BJ (cell line): ENCODE results near the gene FGGY. TPM values are rescaled to one million over a fixed set of nuclear protein-coding genes. Genes with fewer than 3 reads are reported as not detected.
"Not testable (repeated sequence)": the region's sequence is repeated elsewhere in the genome, so short reads cannot be mapped to it uniquely, and the experiment has no call there.

Experiments
- CTCF ChIA-PET: fragments of 350-600 bp; formaldehyde crosslinking; extraction: SDS; loops from one replicate; lab custom pipeline; 2021; ENCODE audit warnings: antibody characterized with exemption, inconsistent platforms; lab: Yijun Ruan, JAX
- POLR2A ChIA-PET: fragments of 300-600 bp; sonication (Branson Sonifier 250); formaldehyde crosslinking; extraction: SDS; loops from one replicate; lab custom pipeline; 2021; ENCODE audit warnings: antibody characterized with exemption; lab: Charles Lee
- DNase-seq: peaks from one replicate; pipeline ENCODE4 v3.0.0-alpha.2; 2011; ENCODE audit warnings: low read depth
- H3K27me3 ChIP-seq: 2 replicates; pipeline ENCODE4 v1.6.0; 2011; ENCODE audit warnings: low read length; ENCODE audit not compliant: control insufficient read depth, insufficient read depth
- H3K36me3 ChIP-seq: 2 replicates; pipeline ENCODE4 v1.5.1; 2011; ENCODE audit warnings: low read length; ENCODE audit not compliant: control insufficient read depth, insufficient read depth
- H3K4me3 ChIP-seq: 2 replicates; pipeline ENCODE4 v1.5.1; 2011; ENCODE audit warnings: low read depth, mild to moderate bottlenecking, control low read depth, low read length
- polyA plus RNA-seq: library from polyadenylated mRNA; depleted of rRNA; stranded (reverse); fragments of >200 nt; gene quantifications from 2 replicates; pipeline ENCODE4 v1.2.3, GENCODE V29; 2011
- TF ChIP-seq, protein P1 (sequence below): IDR thresholded peaks from 2 replicates; pipeline ENCODE4 v1.5.1; 2011; ENCODE audit warnings: low read depth, mild to moderate bottlenecking, control low read depth, inconsistent platforms, low read length, moderate library complexity; ENCODE audit not compliant: insufficient read depth

Gene FGGY
- polyA plus RNA-seq, 1 experiment, result 9.9 TPM

DNA sequence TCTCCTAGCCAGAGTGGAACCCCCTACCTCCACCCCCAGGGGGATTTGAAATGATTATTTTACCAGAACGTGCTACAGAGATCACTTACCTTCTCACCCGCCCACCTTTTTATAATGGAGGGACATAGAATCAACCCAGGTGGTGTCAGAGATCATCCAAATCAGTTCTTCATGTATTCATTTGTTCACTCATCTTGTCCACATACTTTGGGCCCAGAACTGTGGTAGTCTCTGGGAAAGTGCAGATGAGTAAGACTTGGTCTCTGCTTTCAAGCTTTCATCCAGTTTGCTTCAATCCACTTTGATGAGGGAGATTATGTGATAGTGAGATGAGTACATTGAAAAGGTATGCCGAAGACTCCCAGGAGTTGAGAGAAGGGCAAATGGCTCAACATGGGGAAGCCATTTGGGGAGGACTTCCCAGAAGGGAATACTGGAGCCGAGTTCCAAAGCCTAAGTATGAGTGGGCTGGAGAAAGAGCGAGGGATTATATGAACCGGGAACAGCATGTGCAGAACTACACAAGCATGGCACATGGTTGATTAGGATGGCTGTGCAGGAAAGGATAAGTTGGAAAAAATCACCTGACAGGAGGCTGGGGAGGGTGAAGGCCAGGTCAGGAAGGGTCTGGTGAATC, 1.9 kb downstream of the FGGY start:
- H3K27me3 ChIP-seq, result no peaks in the 10 kb centered on the region
- H3K4me3 ChIP-seq, result no peak overlapping the region
- TF ChIP-seq, protein P1, sequence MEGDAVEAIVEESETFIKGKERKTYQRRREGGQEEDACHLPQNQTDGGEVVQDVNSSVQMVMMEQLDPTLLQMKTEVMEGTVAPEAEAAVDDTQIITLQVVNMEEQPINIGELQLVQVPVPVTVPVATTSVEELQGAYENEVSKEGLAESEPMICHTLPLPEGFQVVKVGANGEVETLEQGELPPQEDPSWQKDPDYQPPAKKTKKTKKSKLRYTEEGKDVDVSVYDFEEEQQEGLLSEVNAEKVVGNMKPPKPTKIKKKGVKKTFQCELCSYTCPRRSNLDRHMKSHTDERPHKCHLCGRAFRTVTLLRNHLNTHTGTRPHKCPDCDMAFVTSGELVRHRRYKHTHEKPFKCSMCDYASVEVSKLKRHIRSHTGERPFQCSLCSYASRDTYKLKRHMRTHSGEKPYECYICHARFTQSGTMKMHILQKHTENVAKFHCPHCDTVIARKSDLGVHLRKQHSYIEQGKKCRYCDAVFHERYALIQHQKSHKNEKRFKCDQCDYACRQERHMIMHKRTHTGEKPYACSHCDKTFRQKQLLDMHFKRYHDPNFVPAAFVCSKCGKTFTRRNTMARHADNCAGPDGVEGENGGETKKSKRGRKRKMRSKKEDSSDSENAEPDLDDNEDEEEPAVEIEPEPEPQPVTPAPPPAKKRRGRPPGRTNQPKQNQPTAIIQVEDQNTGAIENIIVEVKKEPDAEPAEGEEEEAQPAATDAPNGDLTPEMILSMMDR, result no peak
- no peaks in the 10 kb centered on the region for H3K36me3 ChIP-seq
- CTCF ChIA-PET, result no interaction called here
- DNase-seq, result no peak
- POLR2A ChIA-PET, result no interaction called here

DNA sequence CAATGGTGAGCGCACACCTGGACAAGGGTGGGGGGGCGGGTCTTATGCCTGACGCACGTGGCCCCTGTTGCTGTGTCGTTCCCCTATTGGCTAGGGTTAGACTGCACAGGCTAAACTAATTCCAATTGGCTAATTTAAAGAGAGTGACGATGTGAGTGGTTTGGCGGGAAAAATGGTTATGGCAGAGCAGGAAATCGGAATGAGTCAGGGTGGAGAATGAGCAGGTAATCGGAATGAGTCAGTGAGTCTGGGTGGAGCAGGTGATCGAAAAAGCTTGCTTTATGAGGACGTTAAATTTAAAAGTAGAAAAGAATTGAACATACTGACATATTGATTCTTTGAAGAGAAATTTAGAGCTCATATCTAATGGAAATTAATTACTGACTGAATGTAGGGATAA, 2.8 kb downstream of the FGGY start:
- POLR2A ChIA-PET, H3K4me3 ChIP-seq, CTCF ChIA-PET, H3K36me3 ChIP-seq, DNase-seq, H3K27me3 ChIP-seq: not testable (repeated sequence)

DNA sequence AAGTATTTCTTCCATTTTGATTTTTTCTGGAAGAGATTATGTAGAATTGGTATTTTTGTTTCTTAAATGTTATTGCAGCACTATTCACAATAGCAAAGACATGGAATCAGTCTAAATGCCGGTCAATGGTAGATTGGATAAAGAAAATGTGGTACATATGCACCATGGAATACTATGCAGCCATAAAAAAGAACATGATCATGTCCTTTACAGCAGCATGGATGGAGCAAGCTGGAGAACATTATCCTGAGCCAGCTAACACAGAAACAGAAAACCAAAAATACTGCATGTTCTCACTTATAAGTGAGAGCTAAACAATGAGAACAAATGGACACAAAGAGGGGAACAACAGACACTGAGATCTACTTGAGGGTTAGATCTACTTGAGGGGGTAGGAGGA, 5.4 kb downstream of the FGGY start:
- DNase-seq, result no peak
- CTCF ChIA-PET, result no interaction called here
- Histone ChIP-seq H3K4me3 (no peak overlapping the region), H3K36me3 (no peaks in the 10 kb centered on the region), H3K27me3 (no peaks in the 10 kb centered on the region)
- TF ChIP-seq, protein P1, result no peak
- POLR2A ChIA-PET, result no interaction called here

DNA sequence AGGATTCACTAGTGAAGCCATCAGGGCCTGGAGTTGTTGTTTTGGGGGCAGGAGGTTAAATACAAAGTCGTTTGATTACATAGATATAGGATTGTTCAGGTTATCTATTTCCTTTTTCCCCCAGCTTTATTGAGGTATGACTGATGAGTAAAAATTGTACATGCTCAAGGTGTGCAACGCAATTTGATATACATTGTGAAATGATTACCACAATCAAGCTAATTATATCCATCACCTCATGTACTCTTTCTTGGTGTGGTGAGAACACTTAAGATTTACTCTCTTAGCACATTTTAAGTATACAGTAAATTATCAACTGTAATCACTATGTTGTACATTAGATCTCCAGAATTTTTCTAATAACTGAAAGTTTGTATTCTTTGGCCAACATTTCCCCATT, 6.0 kb downstream of the FGGY start:
- no peaks in the 10 kb centered on the region for H3K27me3 ChIP-seq
- no peak overlapping the region for H3K4me3 ChIP-seq
- H3K36me3 ChIP-seq, result no peaks in the 10 kb centered on the region
- TF ChIP-seq, protein P1, result no peak
- POLR2A ChIA-PET, result no interaction called here
- CTCF ChIA-PET, result no interaction called here
- no peak for DNase-seq

DNA sequence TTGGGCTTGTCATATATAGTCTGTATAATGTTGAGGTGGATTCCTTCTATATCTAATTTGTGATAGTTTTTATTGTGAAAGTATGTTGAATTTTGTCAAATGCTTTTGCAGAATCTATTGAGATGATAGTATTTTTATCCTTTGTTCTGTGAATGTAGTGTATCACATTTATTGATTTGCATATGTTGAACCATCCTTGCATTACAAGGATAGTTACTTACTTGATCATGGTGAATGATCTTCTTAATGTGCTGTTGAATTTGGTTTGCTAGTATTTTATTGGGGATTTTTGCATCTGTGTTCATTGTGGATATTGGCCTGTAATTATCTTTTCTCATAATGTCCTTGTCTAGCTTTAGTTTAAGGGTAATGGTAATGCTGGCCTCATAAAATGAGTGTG, 8.3 kb downstream of the FGGY start:
- TF ChIP-seq, protein P1, result no peak
- no peaks in the 10 kb centered on the region for H3K36me3 ChIP-seq
- H3K27me3 ChIP-seq, result no peaks in the 10 kb centered on the region
- DNase-seq, result no peak
- POLR2A ChIA-PET, result no interaction called here
- CTCF ChIA-PET, result interaction anchor here (1.4 kb wide), 1 partner anchor 18 kb away, joined by 4 read pairs; no protein-coding TSS in a partner anchor
- no peak overlapping the region for H3K4me3 ChIP-seq

DNA sequence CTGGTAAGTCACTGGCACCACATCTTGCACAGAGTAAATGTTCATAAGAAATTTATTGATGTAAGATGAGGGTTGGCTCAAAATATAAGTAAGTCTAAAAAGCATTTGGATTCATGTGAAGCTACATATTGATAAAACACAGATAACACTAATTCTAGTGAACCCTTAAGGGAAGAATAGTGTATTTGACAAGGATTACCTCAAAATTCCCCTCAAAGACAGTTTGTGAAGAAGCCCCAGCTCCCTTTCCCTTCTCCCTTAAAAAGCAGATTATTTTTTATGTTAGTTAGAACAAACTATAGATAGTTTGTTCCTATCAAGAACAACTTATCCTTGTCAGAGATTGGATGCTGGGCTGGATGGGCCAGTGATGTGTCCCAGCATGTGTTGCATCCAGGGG, 10.7 kb downstream of the FGGY start:
- no peaks in the 10 kb centered on the region for H3K36me3 ChIP-seq
- ChIA-PET CTCF (interaction anchor here (1.5 to 2.2 kb wide), 3 partner anchors 8 to 640 kb away, joined by 5 to 7 read pairs (median 5); no protein-coding TSS in a partner anchor), POLR2A (interaction anchor here (0.5 kb wide), 1 partner anchor 11 kb away, joined by 4 read pairs; no protein-coding TSS in a partner anchor)
- H3K27me3 ChIP-seq, result no peaks in the 10 kb centered on the region
- TF ChIP-seq, protein P1, result no peak
- no peak for DNase-seq
- H3K4me3 ChIP-seq, result no peak overlapping the region
